ENCODE results near the gene FAM219A. TPM values are rescaled to one million over a fixed set of nuclear protein-coding genes. Genes with fewer than 3 reads are reported as not detected.

The FAM219A gene
- total RNA-seq, 2 donors from 2014 or later = 17.1 to 19.6 TPM

DNA sequence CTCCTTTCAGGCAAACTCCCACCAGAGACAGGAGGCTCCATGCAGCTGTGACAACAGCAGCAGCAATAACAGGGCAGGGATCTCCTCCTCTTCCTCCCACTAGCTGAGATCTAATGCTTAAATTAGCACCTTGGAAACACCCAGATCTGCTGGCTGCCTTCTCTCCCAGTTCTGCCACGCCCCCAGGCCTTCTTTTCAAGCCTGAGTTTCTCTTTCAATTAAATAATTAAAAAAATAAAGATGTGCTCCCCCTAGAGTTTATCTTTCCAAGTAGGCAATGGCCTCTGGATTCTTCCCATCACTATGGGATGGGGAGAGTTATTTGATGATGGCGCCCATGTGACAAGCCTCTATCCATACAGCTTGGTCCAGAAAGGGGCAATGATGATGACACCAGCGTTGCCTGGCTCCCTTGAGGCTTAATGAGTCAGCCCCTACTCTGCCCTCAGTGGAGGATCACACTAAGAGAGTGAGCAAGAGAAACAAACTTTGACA lies 3.8 kb downstream of the FAM219A start:
- no peaks in the 10 kb centered on the region for H3K27me3 ChIP-seq (ENCODE audit: control insufficient read depth, insufficient read depth, low read length, poor library complexity, severe bottlenecking)
- WGBS, 2 experiments (ENCODE audit: insufficient coverage in 1 of 2, insufficient read length in 1 of 2) = 84% methylated on average over 3 of the region's 3 CpGs; no CpG with 5 or more reads in 1 of the 2 experiments
- H3K4me3 Mint-ChIP-seq = no peak overlapping the region
- H3K9me3 Mint-ChIP-seq = no peaks in the 10 kb centered on the region
- peaks cover 5% of the 10 kb centered on the region for H3K4me1 ChIP-seq (ENCODE audit: control insufficient read depth, insufficient read depth, low read length)
- no peak overlapping the region for H3K27ac ChIP-seq (ENCODE audit: low read depth, low read length)
- H3K36me3 Mint-ChIP-seq (ENCODE audit: low read depth) = no peaks in the 10 kb centered on the region
- peaks cover 9% of the 10 kb centered on the region for H3K27me3 Mint-ChIP-seq (ENCODE audit: insufficient read depth)
- no peaks in the 10 kb centered on the region for H3K36me3 ChIP-seq (ENCODE audit: control insufficient read depth, insufficient read depth, low read length)
- no peak overlapping the region for H3K27ac Mint-ChIP-seq
- TF ChIP-seq, protein P1, sequence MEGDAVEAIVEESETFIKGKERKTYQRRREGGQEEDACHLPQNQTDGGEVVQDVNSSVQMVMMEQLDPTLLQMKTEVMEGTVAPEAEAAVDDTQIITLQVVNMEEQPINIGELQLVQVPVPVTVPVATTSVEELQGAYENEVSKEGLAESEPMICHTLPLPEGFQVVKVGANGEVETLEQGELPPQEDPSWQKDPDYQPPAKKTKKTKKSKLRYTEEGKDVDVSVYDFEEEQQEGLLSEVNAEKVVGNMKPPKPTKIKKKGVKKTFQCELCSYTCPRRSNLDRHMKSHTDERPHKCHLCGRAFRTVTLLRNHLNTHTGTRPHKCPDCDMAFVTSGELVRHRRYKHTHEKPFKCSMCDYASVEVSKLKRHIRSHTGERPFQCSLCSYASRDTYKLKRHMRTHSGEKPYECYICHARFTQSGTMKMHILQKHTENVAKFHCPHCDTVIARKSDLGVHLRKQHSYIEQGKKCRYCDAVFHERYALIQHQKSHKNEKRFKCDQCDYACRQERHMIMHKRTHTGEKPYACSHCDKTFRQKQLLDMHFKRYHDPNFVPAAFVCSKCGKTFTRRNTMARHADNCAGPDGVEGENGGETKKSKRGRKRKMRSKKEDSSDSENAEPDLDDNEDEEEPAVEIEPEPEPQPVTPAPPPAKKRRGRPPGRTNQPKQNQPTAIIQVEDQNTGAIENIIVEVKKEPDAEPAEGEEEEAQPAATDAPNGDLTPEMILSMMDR (conservative IDR thresholded peaks at IDR 0.05) = peak; percentile 32
- H3K9me3 ChIP-seq (ENCODE audit: control insufficient read depth, low read length) = no peaks in the 10 kb centered on the region
- peaks cover 35% of the 10 kb centered on the region for H3K4me1 Mint-ChIP-seq
- no peak for DNase-seq
- H3K4me3 ChIP-seq (ENCODE audit: low read length) = no peak overlapping the region
- no peak overlapping the region for H3K9ac ChIP-seq (ENCODE audit: extremely low read depth, low read length, poor library complexity, severe bottlenecking)

GRCh38 chr9:34452568-34452967 lies 5.8 kb downstream of the FAM219A start:
- TF ChIP-seq, protein P1 (conservative IDR thresholded peaks at IDR 0.05) = no peak
- Histone ChIP-seq H3K36me3 (ENCODE audit: control insufficient read depth, insufficient read depth, low read length) (no peaks in the 10 kb centered on the region), H3K4me1 (ENCODE audit: control insufficient read depth, insufficient read depth, low read length) (peaks cover 10% of the 10 kb centered on the region), H3K9ac (ENCODE audit: extremely low read depth, low read length, poor library complexity, severe bottlenecking) (no peak overlapping the region), H3K9me3 (ENCODE audit: control insufficient read depth, low read length) (no peaks in the 10 kb centered on the region), H3K27me3 (ENCODE audit: control insufficient read depth, insufficient read depth, low read length, poor library complexity, severe bottlenecking) (no peaks in the 10 kb centered on the region), H3K4me3 (ENCODE audit: low read length) (no peak overlapping the region), H3K27ac (ENCODE audit: low read depth, low read length) (no peak overlapping the region)
- Mint-ChIP-seq H3K36me3 (ENCODE audit: low read depth) (no peaks in the 10 kb centered on the region), H3K4me3 (no peak overlapping the region), H3K27me3 (ENCODE audit: insufficient read depth) (no peaks in the 10 kb centered on the region), H3K4me1 (peaks cover 29% of the 10 kb centered on the region), H3K9me3 (no peaks in the 10 kb centered on the region), H3K27ac (no peak overlapping the region)
- WGBS, 2 experiments (ENCODE audit: insufficient coverage in 1 of 2, insufficient read length in 1 of 2) = 91 to 93% methylated on average over 2 of the region's 2 CpGs
- DNase-seq = no peak

DNA sequence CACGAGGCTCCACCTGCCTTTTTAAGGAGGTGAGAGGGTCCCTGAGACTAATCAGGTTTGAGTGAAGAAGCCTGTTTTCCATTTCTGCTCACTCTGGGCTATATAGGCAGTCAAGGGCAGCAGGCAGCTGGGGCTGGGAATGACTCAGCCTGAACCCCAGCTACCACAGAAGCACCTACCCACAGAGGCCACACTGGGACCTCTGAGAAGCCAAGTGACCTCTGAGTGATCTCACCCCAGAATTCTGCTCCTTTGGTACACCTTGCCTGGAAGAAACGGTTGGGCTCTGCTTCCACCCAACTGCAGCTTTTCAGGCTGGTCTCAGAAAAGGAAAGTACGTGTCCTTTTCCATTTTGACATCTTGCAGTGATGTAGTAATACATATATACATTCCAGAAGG lies 6.8 kb downstream of the FAM219A start:
- Histone ChIP-seq H3K27ac (ENCODE audit: low read depth, low read length) (no peak overlapping the region), H3K4me3 (ENCODE audit: low read length) (no peak overlapping the region), H3K9ac (ENCODE audit: extremely low read depth, low read length, poor library complexity, severe bottlenecking) (no peak overlapping the region), H3K27me3 (ENCODE audit: control insufficient read depth, insufficient read depth, low read length, poor library complexity, severe bottlenecking) (no peaks in the 10 kb centered on the region), H3K9me3 (ENCODE audit: control insufficient read depth, low read length) (no peaks in the 10 kb centered on the region), H3K36me3 (ENCODE audit: control insufficient read depth, insufficient read depth, low read length) (no peaks in the 10 kb centered on the region), H3K4me1 (ENCODE audit: control insufficient read depth, insufficient read depth, low read length) (peaks cover 19% of the 10 kb centered on the region)
- Mint-ChIP-seq H3K9me3 (no peaks in the 10 kb centered on the region), H3K36me3 (ENCODE audit: low read depth) (no peaks in the 10 kb centered on the region), H3K4me3 (no peak overlapping the region), H3K27me3 (ENCODE audit: insufficient read depth) (no peaks in the 10 kb centered on the region), H3K4me1 (peaks cover 23% of the 10 kb centered on the region), H3K27ac (peak overlapping the region; percentile 59)
- TF ChIP-seq, protein P1 (conservative IDR thresholded peaks at IDR 0.05) = no peak
- no peak for DNase-seq
- 60 to 72% methylated on average over 1 to 3 of the region's 3 CpGs for WGBS, 2 experiments (ENCODE audit: insufficient coverage in 1 of 2, insufficient read length in 1 of 2)

All from endodermal cell (in vitro differentiated cells).